Ectodermal cell (in vitro differentiated cells): ENCODE measurements around the gene PTPRN2.

Source experiments
- H3K27ac ChIP-seq: 2 replicates; pipeline ENCODE4 v1.7.0; 2013; ENCODE audit warnings: mild to moderate bottlenecking, low read depth, low read length; ENCODE audit not compliant: insufficient read depth, poor library complexity, severe bottlenecking
- H3K27me3 ChIP-seq: 2 replicates; pipeline ENCODE4 v1.7.0; 2013; ENCODE audit warnings: mild to moderate bottlenecking, low read length; ENCODE audit not compliant: insufficient read depth, control insufficient read depth, poor library complexity, severe bottlenecking
- H3K36me3 ChIP-seq: one replicate; pipeline ENCODE4 v1.7.0; 2013; ENCODE audit warnings: low read length; ENCODE audit not compliant: control insufficient read depth, insufficient read depth
- H3K4me1 ChIP-seq: one replicate; pipeline ENCODE4 v1.7.0; 2013; ENCODE audit warnings: low read length; ENCODE audit not compliant: control insufficient read depth, insufficient read depth
- H3K4me3 ChIP-seq: 2 replicates; pipeline ENCODE4 v1.7.0; 2013; ENCODE audit warnings: low read depth, low read length, control low read depth; ENCODE audit not compliant: insufficient read depth
- H3K9me3 ChIP-seq: 2 replicates; pipeline ENCODE4 v1.7.0; 2013; ENCODE audit warnings: mild to moderate bottlenecking, low read length, moderate library complexity; ENCODE audit not compliant: control insufficient read depth
- WGBS, 2 experiments: methylation state at CpG; one replicate each; pipeline ENCODE4 v1.1.7; 2013; ENCODE audit warnings: missing lambda C conversion rate in 2 of 2; 5-methylcytosine and 5-hydroxymethylcytosine counted together

PTPRN2 gene

GRCh38 chr7:158271646-158272045 is 316.0 kb downstream of the PTPRN2 start:
- Histone ChIP-seq H3K4me1 (no peaks in the 10 kb centered on the region), H3K4me3 (no peak overlapping the region), H3K27ac (no peak overlapping the region), H3K9me3 (peaks cover 10% of the 10 kb centered on the region), H3K27me3 (no peaks in the 10 kb centered on the region), H3K36me3 (no peaks in the 10 kb centered on the region)
- whole genome bisulfite sequencing, 2 experiments = 71 to 77% methylated on average over 10 to 11 of the region's 11 CpGs

GRCh38 chr7:158270856-158271413 is 316.7 kb downstream of the PTPRN2 start:
- Histone ChIP-seq H3K27me3 (no peaks in the 10 kb centered on the region), H3K36me3 (no peaks in the 10 kb centered on the region), H3K4me1 (no peaks in the 10 kb centered on the region), H3K27ac (no peak overlapping the region), H3K9me3 (peaks cover 12% of the 10 kb centered on the region), H3K4me3 (no peak overlapping the region)
- WGBS, 2 experiments = 82 to 90% methylated on average over 6 to 8 of the region's 9 CpGs

GRCh38 chr7:158270106-158270775 is 317.4 kb downstream of the PTPRN2 start:
- no peak overlapping the region for H3K27ac ChIP-seq
- peaks cover 12% of the 10 kb centered on the region for H3K9me3 ChIP-seq
- no peaks in the 10 kb centered on the region for H3K4me1 ChIP-seq
- no peak overlapping the region for H3K4me3 ChIP-seq
- no peaks in the 10 kb centered on the region for H3K36me3 ChIP-seq
- H3K27me3 ChIP-seq = no peaks in the 10 kb centered on the region
- WGBS, 2 experiments = 85 to 88% methylated on average over 13 of the region's 13 CpGs

- Histone ChIP-seq H3K9me3 (peaks cover 12% of the 10 kb centered on the region), H3K4me1 (no peaks in the 10 kb centered on the region), H3K36me3 (no peaks in the 10 kb centered on the region), H3K27ac (no peak overlapping the region), H3K27me3 (no peaks in the 10 kb centered on the region), H3K4me3 (no peak overlapping the region)
- WGBS, 2 experiments = 89 to 91% methylated on average over 28 of the region's 28 CpGs
These were observed 318.6 kb downstream of the PTPRN2 start for GRCh38 chr7:158268816-158269535.

GRCh38 chr7:158267742-158268435 is 319.7 kb downstream of the PTPRN2 start:
- H3K27me3 ChIP-seq = no peaks in the 10 kb centered on the region
- no peak overlapping the region for H3K4me3 ChIP-seq
- H3K36me3 ChIP-seq = no peaks in the 10 kb centered on the region
- 87 to 88% methylated on average over 29 of the region's 29 CpGs for WGBS, 2 experiments
- peaks cover 13% of the 10 kb centered on the region for H3K9me3 ChIP-seq
- no peaks in the 10 kb centered on the region for H3K4me1 ChIP-seq
- no peak overlapping the region for H3K27ac ChIP-seq

GRCh38 chr7:158266817-158267741 is 320.5 kb downstream of the PTPRN2 start:
- H3K4me3 ChIP-seq = no peak overlapping the region
- no peak overlapping the region for H3K27ac ChIP-seq
- H3K27me3 ChIP-seq = no peaks in the 10 kb centered on the region
- WGBS, 2 experiments = 82% methylated on average over 30 of the region's 30 CpGs
- peaks cover 20% of the 10 kb centered on the region for H3K9me3 ChIP-seq
- H3K4me1 ChIP-seq = no peaks in the 10 kb centered on the region
- H3K36me3 ChIP-seq = no peaks in the 10 kb centered on the region

GRCh38 chr7:158266426-158266816 is 321.2 kb downstream of the PTPRN2 start:
- H3K27me3 ChIP-seq = no peaks in the 10 kb centered on the region
- H3K27ac ChIP-seq = no peak overlapping the region
- no peaks in the 10 kb centered on the region for H3K4me1 ChIP-seq
- WGBS, 2 experiments = 91 to 92% methylated on average over 12 of the region's 12 CpGs
- no peak overlapping the region for H3K4me3 ChIP-seq
- no peaks in the 10 kb centered on the region for H3K36me3 ChIP-seq
- peaks cover 23% of the 10 kb centered on the region for H3K9me3 ChIP-seq

- H3K27ac ChIP-seq = no peak overlapping the region
- no peaks in the 10 kb centered on the region for H3K4me1 ChIP-seq
- H3K36me3 ChIP-seq = no peaks in the 10 kb centered on the region
- no peak overlapping the region for H3K4me3 ChIP-seq
- H3K9me3 ChIP-seq = peaks cover 19% of the 10 kb centered on the region
- H3K27me3 ChIP-seq = no peaks in the 10 kb centered on the region
- WGBS, 2 experiments = 92 to 93% methylated on average over 8 of the region's 11 CpGs
These were observed 321.9 kb downstream of the PTPRN2 start for GRCh38 chr7:158265743-158266080.

GRCh38 chr7:158264881-158265742 is 322.5 kb downstream of the PTPRN2 start:
- no peak overlapping the region for H3K27ac ChIP-seq
- no peaks in the 10 kb centered on the region for H3K36me3 ChIP-seq
- no peaks in the 10 kb centered on the region for H3K4me1 ChIP-seq
- no peaks in the 10 kb centered on the region for H3K27me3 ChIP-seq
- 85 to 86% methylated on average over 13 of the region's 13 CpGs for WGBS, 2 experiments
- peaks cover 19% of the 10 kb centered on the region for H3K9me3 ChIP-seq
- no peak overlapping the region for H3K4me3 ChIP-seq
